Gastrocnemius medialis (tissue), 4 donors: ENCODE measurements around the gene DPH5.

Experiments
- CTCF ChIP-seq, 5 experiments: fragments of 450-650 bp in 3 of 5; fragments of 200-600 bp in 2 of 5; sonication (generic) in 2 of 5; IDR thresholded peaks in 4 of 5; conservative IDR thresholded peaks in 1 of 5; 1 replicate in 4 of 5; 2 replicates in 1 of 5; pipeline ENCODE4 v1.5.1; 2016 to 2019; ENCODE audit warnings: antibody characterized with exemption in 5 of 5, mild to moderate bottlenecking in 3 of 5, moderate library complexity in 3 of 5
- POLR2A ChIP-seq, 2 donors: fragments of 450-650 bp; IDR thresholded peaks; one replicate each; pipeline ENCODE4 v1.6.1; 2017; ENCODE audit warnings: antibody characterized with exemption in 2 of 2, mild to moderate bottlenecking in 2 of 2, moderate library complexity in 2 of 2

DNA sequence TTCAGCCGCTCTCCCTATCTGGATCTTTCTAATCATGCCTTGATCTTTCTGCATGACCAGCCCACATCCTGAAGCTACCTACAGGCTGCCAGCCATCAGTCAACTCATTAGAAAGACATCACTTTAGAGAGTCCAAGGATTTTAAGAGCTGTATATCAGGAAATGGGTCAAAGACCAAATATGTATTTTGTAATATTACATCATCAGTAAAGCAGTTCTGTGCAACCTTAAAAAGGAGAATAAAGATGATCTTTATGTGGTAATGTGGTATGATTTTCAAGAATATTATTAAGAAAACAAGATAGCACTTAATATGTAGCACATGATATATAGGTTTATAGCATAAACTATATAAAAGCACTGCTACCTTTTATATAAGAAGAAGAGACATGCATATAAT lies 82.1 kb downstream of the DPH5 start:
- TF ChIP-seq CTCF (IDR thresholded peaks at IDR 0.05 in 4 of 5, conservative IDR thresholded peaks at IDR 0.05 in 1 of 5) (no peak), POLR2A (IDR thresholded peaks at IDR 0.05) (no peak)
